ENCODE data around the gene CDHR2.

DNA sequence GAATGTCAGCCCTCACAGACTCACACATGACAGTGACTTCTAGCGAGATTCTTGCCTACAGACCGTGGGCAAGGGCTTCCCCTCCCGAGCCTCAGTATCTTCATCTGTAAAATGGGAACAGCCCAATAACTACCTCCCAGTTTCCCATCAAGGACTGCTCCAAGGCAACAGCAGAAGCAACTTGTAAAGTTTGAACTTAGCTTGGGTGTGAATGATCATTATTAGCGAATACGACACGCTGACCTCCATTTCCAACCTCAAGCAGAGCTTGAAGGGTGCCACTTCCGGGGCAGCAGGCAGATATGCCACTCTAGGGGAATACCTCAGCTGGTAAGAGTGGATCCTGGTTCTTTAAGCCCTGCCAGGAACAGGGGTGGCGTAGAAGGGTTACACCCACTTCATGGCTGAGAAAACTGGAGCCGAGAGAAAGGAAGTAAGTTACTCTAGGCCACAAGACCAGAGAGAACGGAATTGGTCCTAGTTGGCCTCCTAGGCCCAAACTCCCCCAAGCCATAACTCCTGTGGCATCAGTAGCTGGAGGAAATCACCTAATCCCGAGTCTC is 14.0 kb upstream of the CDHR2 start:
- no peak for TF ChIP-seq EZH2 (IDR thresholded peaks at IDR 0.05)
- TF ChIP-seq POLR2AphosphoS5 (IDR thresholded peaks at IDR 0.05; ENCODE audit: borderline replicate concordance, low read depth, low read length), result 0 out of 2 replicates have a peak, but pooled peaks have one; percentile 4
- TF ChIP-seq FOXP2 (optimal IDR thresholded peaks at IDR 0.05; ENCODE audit: control extremely low read depth, extremely low read length, insufficient read depth), result no peak
